GM21381 (cell line): ENCODE results near the gene HOXC10.

ENCODE experiments used
- ATAC-seq: cut with Tn5 transposase; IDR thresholded peaks from one replicate; pipeline ENCODE4 v1.9.1; 2021; ENCODE audit warnings: mild to moderate bottlenecking, moderate library complexity; ENCODE audit not compliant: unreplicated experiment

The HOXC10 gene

DNA sequence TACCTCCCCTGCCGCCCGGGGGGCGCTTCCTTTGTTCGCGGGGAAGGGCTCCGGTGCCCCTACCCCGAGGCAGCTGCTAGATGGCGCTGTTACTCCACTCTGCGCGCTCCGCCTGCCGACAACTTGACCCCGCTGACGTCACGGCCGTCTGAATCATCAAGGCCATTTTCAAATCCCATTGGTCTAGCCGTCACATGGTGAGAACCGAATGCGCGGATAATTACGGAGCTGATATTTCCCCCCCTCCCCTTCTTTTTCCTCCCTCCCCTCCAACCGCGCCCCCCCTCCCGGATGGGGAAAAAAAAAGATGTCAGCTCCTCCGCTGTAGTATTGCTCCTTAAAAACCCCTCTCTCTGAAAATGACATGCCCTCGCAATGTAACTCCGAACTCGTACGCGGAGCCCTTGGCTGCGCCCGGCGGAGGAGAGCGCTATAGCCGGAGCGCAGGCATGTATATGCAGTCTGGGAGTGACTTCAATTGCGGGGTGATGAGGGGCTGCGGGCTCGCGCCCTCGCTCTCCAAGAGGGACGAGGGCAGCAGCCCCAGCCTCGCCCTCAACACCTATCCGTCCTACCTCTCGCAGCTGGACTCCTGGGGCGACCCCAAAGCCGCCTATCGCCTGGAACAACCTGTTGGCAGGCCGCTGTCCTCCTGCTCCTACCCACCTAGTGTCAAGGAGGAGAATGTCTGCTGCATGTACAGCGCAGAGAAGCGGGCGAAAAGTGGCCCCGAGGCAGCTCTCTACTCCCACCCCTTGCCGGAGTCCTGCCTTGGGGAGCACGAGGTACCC, at the start of gene HOXC10:
HOXC10 (plus strand) TSS at position 246 of the 791 bp plus-strand sequence; CDS start at position 360, 114 bp downstream.
- ATAC-seq = no peak

DNA sequence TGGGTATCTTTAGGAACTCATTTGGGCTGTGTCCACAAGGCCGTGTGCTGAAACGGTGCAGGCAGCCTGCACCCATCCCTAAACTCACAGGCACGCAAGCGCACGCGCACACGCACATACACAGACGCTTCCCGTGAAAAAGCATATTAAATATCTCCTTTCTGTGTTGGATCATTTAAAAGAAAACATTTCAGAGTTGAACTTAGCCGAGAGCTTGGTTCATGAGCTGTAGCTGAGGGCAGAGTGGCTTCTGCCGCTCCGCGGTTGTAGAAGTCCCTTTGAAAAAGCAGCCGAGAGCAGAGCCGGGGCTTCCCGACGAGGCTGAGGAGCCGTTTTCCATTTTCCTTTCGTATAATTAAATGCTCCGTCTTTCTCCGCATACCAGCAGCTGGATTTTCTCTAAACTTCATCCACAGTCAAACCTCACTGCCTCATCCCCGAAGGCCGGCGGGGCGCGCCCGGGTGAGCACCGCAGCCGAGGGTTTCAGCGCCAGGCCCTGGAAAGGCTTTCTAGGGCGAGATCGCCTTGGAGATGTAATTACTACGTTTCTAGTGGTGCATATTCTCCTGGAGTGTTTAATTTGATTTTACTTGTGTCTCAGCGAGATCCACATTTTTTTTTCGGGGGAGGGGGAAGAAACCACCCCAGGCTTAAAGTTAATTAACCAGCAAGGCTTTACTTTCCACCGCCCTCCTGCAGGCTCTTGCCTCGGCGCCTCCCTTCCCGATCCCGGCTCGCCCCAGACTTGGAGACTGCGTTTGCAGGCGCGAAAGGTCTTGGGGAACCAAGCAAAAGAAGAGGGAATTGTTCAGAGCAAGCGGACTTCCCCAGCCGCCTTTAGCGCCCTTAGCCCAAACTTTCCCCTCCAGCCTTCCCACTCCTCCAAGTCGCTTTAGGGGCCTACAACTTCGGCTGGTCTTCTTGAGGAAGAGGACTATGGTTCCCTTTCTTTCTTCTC, 49.3 kb upstream of the HOXC10 start:
- no peak for ATAC-seq

DNA sequence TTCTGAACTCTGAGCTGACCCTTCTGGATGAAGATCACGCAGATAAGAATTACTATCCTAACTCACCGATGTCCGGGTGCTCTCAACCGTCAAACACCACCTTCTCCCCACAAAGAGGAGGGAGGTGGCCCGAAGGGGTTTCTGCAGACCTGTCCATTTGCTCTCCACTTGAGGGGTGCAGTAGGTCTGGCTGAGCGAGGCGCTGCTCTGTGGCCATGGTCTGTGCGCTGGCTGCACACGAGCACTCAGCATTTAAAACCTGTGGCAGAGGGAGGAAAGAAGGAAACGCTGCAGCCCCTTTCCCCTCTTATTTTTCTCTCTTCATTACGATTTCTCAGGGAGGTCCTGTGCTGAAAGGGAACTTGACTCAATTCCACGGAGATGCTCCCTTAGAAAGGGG, 47.8 kb upstream of the HOXC10 start:
- ATAC-seq = no peak

DNA sequence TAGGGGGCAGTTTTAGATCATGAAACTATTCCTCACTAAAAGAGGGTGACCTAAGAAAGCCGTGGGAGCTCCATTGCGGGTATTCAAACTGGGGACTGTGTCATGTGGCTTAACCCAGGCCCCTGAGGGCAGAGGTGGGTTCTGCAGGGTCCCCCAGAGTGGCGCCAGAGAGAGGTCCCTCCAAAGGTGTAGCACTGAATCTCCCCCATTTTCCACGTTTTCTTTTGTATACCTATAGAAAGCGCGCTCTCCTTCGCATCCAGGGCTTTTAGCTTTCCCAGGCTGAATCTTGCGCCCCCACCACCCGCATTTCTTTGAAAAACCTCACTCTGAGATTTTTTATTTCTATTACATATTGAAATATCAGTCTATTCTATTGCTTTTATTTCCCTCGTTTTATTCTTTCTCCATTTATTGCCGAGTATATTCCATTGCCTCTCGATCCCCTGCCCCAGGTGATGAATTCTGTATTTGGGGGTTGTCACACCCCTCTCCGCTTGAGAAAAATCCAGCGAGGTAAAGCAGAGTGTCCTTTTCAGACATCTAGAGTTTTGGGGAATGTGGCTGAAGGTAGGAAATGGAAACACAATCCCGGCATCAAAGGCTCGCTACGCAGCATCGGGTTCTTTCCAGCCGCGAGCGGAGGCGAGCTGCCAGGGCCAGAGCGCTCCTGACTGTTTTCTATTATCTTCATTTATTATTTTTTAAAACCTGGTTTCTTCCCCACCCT, 47.2 kb upstream of the HOXC10 start:
- no peak for ATAC-seq

DNA sequence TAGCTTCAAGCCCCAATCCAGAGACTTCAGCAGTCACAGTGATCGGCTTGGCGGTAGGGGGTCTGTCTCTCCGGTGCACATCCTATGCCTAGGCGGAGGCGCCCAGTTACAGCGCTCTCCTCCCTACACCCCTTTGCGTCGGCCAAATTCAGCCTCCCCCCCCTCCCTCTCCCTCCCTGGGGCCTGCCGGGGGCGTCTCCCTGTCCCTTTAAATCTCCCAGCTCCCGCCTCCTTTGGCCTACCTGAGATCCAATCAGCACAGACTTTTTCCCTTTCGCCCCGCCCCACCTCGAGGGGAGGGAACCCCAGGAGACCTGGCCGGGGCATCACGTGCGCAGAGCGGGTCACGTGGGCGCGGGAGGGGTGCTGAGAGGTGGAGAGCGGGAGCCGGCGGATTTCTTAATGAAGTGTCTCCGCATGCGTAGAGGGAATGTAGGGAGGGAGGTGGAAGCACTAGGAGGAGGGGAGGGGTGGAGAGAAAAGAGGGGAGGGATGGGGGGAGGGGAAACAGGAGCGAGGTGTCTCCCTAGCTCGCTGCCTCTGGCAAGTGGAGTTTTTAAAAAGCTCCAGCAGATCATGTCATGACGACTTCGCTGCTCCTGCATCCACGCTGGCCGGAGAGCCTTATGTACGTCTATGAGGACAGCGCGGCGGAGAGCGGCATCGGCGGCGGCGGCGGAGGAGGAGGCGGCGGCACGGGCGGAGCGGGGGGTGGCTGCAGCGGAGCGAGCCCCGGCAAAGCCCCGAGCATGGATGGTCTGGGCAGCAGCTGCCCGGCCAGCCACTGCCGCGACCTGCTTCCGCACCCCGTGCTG, 46.4 kb upstream of the HOXC10 start, which contains the start of gene HOXC13:
HOXC13 (plus strand) TSS at position 506 of the 815 bp plus-strand sequence; CDS start at position 582, 76 bp downstream.
- no peak for ATAC-seq

DNA sequence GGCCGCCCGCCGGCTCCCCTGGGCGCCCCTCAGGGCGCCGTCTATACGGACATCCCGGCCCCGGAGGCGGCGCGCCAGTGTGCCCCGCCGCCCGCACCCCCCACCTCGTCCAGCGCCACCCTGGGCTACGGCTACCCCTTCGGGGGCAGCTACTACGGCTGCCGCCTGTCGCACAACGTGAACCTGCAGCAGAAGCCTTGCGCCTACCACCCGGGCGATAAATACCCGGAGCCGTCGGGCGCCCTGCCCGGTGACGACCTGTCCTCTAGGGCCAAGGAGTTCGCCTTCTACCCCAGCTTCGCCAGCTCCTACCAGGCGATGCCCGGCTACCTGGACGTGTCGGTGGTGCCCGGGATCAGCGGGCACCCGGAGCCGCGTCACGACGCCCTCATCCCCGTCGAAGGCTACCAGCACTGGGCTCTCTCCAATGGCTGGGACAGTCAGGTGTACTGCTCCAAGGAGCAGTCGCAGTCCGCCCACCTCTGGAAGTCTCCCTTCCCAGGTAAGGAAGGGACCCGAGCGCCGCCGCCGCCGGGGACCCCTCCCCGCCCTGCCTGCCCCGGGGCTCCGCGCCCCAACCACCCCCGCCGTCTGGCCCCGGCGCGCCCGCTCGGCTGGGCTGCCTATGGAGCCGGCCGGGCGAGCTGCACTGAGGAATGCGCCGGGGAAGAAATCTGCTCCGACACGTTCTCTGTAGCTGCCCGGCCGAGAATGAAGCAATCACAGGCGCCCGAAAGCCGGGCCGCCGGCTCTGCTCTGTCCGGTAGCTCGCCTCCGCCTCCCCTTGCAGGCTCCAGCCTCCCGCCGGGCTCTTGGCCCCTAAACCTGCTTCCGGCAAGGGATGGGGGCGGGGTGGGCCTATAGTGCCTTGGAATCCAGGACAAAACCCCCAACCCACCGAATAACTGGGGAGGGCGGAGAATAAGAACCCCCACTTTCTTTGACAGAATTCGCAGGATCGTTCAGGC, 45.5 kb upstream of the HOXC10 start:
- no peak for ATAC-seq

DNA sequence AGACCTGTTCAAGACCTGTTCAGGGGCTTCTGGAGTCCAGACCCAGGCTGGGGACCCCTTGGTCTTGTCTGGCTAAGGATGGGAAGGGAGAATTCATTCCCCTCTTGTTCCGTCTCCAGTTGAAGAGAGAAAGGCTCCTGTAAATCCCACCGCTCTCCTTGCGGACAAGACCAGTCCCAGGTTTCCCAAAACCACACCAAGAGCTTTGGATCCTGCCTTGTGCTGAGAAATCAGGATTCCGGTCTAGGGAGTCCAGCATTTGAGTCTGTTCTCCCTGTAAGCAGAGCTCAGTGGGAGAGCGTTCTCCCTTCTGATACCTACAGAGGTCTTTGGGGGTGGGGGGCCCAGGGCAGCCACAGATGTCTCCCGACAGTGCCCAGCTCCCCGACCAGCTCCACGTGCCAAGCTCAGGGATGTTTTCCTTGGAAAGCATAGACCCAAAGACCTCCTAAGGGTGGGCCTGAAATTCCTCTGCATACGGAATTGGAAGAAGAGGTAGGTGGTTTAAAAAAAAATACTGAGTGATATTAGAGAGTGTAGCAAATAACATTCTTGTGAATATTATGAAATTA, 44.4 kb upstream of the HOXC10 start:
- ATAC-seq = no peak

DNA sequence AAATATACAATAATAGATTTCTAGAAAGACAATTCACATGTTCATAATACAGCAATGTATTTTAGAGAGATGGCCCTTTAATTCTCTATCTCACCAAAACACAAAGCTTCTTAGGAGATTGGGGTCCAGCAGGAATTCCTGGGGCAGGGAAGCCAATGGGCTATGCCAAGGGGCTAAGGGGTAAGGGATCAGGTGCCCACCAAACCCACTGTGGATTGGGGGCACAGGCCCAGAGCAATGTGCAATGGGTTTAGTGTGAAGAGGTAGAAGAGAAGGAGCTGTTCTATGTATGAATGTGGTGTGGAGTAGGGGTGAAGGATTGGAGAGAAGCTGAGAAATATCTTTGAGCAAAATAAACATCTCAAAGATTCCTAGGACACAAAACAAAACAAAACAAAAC, 43.8 kb upstream of the HOXC10 start:
- no peak for ATAC-seq

DNA sequence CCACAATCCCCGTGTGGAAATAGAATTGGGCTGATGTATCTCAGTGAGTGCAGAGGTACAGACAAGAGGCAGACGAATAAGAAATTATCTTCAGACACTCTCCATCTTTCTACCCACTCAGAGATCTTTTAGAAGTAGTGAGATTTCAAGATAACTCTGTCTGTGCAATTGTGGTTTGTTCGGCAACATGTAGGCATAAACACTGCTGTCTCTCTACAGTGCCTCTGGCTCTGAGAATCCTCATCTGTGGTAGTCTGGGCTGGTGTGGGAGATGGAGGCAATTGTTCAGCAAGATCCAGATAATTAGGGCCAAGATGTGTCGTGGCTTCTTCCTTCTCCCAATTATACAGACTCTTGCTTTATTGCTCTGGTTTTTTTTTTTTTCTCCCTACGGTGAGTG, 43.2 kb upstream of the HOXC10 start:
- ATAC-seq = no peak

DNA sequence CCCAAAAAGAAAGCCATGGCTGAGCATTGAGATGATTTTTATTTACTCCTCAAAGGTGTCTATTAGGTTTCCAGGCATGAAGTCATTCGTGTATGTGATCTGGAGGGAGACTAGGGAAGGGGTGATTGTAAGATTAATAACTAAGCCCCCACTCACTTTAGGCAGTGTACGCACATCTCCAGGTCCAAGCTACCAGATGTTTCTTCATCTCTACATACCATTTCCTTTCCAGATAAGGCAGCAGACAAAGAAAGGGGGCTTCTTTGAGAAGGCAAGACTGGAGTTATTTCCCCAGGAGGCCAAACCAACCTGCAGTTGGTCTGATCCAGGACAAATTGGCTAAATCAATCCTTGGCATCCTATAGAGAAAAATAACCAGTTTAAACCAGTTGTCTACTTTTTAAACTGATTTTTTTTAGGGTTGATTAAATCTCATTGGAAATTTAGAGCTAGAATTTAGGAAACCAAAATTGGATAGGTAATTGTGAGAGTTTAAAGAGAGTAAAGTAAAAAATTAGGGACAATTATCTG, 42.4 kb upstream of the HOXC10 start:
- ATAC-seq = no peak

DNA sequence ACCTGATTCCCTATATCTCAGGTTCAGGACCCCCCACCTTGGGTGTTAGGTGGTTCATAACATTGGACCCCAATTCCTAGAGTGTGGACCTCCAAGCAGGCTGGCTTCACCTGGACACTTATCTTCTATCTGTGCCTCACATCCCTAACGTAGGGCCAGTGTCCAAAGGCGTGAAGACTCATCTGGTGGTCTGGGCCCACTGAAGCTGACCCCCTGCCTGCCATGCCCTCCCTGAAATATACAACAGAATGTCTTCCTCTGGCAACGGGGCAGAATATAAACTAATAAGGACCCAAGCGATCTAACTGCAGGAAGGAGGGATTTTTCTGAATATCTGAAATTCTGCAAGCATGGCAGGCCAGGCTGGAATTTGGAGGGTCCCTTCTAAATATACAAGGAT, 40.7 kb upstream of the HOXC10 start:
- ATAC-seq = no peak

DNA sequence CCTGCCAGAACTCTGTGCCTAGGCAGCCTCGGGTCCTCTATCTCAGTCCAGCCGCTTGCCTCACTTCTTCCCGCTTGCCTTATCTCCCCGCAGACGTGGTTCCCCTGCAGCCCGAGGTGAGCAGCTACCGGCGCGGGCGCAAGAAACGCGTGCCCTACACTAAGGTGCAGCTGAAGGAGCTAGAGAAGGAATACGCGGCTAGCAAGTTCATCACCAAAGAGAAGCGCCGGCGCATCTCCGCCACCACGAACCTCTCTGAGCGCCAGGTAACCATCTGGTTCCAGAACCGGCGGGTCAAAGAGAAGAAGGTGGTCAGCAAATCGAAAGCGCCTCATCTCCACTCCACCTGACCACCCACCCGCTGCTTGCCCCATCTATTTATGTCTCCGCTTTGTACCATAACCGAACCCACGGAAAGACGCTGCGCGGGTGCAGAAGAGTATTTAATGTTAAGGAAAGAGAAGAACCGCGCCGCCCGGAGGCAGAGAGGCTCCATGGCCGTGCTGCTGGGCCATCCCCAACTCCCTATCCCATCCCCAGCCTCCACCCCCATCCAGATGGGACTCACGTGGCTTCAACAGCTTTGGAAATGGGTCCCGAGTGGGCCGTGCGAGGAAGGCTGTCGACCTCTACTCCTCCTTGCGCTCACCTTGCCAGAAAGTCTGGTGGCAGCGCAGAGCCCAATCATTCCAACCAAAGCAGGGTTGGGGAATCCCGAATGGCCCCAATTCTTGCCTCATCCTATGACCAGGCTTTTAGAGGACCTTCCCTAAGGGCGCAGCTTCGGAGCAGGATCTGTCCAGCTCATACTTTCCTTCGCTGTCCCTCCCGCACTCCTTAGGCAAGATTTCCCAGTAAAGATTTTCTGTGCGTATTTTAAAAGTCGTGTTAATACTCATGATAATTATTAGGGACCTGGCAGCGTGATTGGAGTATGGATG, 39.8 kb upstream of the HOXC10 start:
- ATAC-seq = no peak

DNA sequence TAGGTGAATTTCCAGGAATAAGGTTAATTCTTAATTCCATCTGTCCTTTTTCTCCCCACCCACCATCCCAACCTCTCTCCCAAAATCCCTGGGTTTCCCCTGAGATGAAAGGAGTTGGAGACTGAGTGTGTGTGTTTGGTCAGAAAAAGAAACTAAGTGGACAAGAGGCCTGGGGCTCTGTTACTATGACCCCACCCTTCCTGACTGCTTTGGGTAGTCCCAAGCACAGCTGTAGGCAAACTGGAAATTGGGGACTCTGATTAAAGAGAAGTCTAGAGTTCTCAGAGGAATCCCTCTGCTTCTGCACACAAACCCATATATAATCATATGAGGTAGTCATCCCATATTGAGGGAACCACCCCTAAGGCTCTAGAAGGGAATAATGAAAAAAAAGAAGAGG, 37.2 kb upstream of the HOXC10 start:
- ATAC-seq = no peak

DNA sequence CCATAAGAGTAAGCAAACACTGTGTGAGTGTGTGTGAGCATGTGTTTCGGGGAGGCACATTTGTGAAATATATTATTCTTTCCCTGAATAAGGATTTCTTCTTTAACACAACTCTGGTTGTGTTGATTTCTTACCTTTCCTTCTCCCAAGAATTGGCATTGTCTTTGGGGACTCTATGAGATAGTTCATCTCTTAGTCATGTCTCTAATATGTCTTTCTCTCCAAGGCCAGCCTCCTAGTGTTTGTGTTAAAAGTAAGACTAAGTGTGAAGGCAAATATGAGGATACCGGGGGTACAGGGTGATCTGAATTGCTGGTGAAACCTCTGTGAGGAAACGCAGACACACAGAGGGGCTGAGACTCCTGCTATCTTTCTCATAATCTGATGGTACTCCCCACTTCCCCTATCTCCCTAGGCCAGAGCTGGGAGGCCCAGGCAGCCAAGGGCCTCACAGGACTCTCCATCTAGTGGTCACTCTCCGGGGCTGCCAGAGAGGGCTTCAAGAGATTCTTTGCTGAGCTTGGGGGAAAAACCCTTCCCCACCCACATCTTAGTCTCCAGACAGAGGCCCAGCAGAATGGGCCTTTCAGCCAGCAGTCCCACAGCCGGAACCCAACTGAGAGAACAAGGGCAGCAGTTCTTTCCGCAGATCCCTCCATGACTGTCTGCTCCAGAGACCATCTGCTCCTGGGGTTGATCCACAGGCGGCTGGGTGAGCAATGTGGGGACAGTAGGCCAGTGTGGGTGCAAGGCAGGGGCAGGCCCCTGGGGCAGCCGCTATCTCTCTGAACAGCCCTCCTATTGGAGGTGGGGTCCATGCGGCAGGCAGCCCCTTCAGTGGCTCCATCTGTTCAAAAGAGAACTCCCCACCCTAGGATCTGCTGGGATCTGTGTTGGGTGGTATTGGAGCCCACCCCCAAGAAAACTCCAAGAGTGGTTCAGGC, 36.0 kb upstream of the HOXC10 start:
- no peak for ATAC-seq

DNA sequence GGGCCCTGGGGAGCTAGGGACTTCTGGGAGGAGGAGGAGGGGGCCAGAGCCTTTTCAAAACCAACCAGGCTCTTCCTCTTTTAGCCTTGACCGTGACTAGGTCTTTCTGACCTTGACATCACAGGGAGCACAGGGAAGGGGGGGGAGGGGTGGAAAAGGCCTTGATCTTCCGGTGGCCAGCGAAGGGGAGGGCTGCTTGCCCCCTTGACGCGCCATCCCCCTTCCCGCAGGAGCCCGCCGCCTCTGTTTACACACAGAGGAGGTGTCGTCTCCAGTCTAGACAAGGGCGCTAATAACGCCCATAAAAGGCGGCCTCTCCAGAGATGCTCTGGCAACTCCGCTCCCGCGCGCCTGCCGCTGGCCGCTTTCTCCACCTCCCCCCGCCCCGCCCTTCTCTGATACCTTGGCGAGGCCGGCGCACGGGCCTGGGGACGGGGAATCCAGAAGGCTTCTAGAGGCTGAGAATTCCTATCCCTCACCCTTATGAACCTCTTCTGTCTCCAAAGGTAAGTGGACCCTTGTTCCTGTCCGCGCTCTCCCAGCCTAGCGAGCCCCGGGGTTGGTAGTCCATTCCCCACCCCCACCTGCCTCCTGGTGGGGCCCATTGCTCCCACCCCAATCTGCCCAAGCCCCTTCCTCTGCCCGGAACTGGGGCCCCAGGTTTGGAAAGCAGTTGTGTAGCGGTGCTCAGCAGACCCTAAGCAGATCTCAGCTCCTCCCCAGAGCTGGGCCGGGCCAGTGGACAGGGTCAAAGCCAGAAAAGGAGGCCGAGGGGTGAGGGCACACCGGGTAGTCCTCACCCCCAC, 35.1 kb upstream of the HOXC10 start:
- ATAC-seq = no peak

DNA sequence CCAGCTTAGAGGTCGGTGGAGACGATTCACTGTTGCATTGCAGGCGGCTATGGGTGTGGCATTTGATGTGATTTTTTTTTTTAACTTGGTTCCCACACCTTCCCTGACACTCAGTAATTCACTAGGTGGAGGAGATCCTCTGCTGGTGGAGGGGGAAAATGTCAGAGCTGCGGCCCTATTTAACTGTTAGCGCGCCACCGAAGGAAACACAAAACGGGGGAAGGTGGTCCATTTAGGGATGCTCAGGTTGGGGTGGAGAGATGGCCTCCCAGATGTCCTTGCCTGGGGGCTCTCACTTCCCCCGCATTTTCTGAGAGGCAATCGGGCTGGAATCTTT, 34.5 kb upstream of the HOXC10 start:
- ATAC-seq = no peak
